Thoracic aorta (tissue), 2 donors: ENCODE measurements around the gene MFN2. TPM values are rescaled to one million over a fixed set of nuclear protein-coding genes. Genes with fewer than 3 reads are reported as not detected.
A peak's percentile ranks its signal among the peaks of the same experiment; 100 is the strongest.

Experiments used
- ATAC-seq: fragments of 150-250 bp; one replicate; pipeline ENCODE4 v1.8.0; 2017; ENCODE audit warnings: low read depth; ENCODE audit not compliant: insufficient number of reproducible peaks, low FRiP score
- DNase-seq: peaks from one replicate; pipeline ENCODE4 v3.0.0-alpha.2; 2020; ENCODE audit warnings: low spot score
- H3K27ac ChIP-seq, 2 donors: fragments of 200-600 bp; sonication (generic); 1 replicate in 1 of 2; 2 replicates in 1 of 2; pipeline ENCODE4 v1.5.1; 2016; ENCODE audit warnings: mild to moderate bottlenecking in 2 of 2, moderate library complexity in 2 of 2
- H3K27me3 ChIP-seq: fragments of 200-600 bp; sonication (generic); replicated peaks from 2 replicates; pipeline ENCODE4 v1.6.0; 2016; ENCODE audit warnings: mild to moderate bottlenecking; ENCODE audit not compliant: insufficient read depth
- H3K36me3 ChIP-seq: fragments of 200-600 bp; sonication (generic); one replicate; pipeline ENCODE4 v1.5.1; 2016
- H3K4me1 ChIP-seq, 2 donors: fragments of 200-600 bp; sonication (generic); 1 replicate in 1 of 2; 2 replicates in 1 of 2; pipeline versions ENCODE4 v1.5.1 to v1.6.0; 2016; ENCODE audit warnings: low read depth in 2 of 2, mild to moderate bottlenecking in 1 of 2; ENCODE audit not compliant: control insufficient read depth in 1 of 2
- H3K4me3 ChIP-seq: fragments of 200-600 bp; sonication (generic); 2 replicates; pipeline ENCODE4 v1.5.1; 2016; ENCODE audit warnings: mild to moderate bottlenecking
- H3K9me3 ChIP-seq: fragments of 200-600 bp; sonication (generic); 2 replicates; pipeline ENCODE4 v1.5.1; 2016
- total RNA-seq, 2 donors: library from RNA; depleted of rRNA; stranded (reverse); fragments of >200 nt; gene quantifications; one replicate each; pipeline versions ENCODE4 v1.1.0 to v1.2.3, GENCODE V29; 2016
- TF ChIP-seq, protein P1 (sequence below): fragments of 200-600 bp; sonication (generic); IDR thresholded peaks from one replicate; pipeline ENCODE4 v1.5.1; 2019; ENCODE audit warnings: antibody characterized with exemption

MFN2 gene
- total RNA-seq, 2 donors from 2014 or later, result 48.7 to 50.1 TPM

- Histone ChIP-seq H3K4me3 (no peak overlapping the region), H3K27me3 (no peaks in the 10 kb centered on the region), H3K9me3 (no peaks in the 10 kb centered on the region), H3K4me1 (no peaks in the 10 kb centered on the region), H3K27ac (no peak overlapping the region), H3K36me3 (peaks cover 80% of the 10 kb centered on the region)
- DNase-seq, result no peak
- TF ChIP-seq, protein P1, sequence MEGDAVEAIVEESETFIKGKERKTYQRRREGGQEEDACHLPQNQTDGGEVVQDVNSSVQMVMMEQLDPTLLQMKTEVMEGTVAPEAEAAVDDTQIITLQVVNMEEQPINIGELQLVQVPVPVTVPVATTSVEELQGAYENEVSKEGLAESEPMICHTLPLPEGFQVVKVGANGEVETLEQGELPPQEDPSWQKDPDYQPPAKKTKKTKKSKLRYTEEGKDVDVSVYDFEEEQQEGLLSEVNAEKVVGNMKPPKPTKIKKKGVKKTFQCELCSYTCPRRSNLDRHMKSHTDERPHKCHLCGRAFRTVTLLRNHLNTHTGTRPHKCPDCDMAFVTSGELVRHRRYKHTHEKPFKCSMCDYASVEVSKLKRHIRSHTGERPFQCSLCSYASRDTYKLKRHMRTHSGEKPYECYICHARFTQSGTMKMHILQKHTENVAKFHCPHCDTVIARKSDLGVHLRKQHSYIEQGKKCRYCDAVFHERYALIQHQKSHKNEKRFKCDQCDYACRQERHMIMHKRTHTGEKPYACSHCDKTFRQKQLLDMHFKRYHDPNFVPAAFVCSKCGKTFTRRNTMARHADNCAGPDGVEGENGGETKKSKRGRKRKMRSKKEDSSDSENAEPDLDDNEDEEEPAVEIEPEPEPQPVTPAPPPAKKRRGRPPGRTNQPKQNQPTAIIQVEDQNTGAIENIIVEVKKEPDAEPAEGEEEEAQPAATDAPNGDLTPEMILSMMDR, result no peak
- no peak for ATAC-seq
These were observed 18.4 kb downstream of the MFN2 start for GRCh38 chr1:11998636-11999035.

DNA sequence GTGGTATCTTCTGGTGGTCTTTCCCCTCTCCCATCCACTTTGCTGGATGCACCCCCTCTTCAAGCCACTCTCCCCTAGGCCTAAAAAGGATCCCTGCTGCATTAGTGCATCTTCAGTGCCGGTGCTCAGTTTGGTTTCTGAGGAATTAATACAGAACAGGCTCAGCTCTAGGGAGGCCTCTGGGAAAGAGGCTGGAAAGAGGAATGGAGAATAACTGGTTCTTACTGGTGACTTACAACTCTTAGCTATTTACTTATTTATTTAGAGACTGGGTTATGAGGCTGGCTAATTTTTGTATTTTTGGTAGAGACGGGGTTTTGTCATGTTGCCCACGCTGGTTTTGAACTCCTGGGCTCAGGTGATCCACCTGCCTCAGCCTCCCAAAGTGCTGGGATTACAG is 19.0 kb downstream of the MFN2 start:
- Histone ChIP-seq H3K36me3 (peaks cover 82% of the 10 kb centered on the region), H3K4me3 (no peak overlapping the region), H3K27me3 (no peaks in the 10 kb centered on the region), H3K27ac (no peak overlapping the region), H3K9me3 (no peaks in the 10 kb centered on the region), H3K4me1 (no peaks in the 10 kb centered on the region)
- DNase-seq (no peak), ATAC-seq (no peak)
- TF ChIP-seq, protein P1, result no peak

- peaks cover 88% of the 10 kb centered on the region for H3K36me3 ChIP-seq
- H3K4me3 ChIP-seq, result no peak overlapping the region
- ATAC-seq (no peak), DNase-seq (no peak)
- TF ChIP-seq, protein P1, result peak; percentile 21
- H3K27ac ChIP-seq, result no peak overlapping the region
- H3K27me3 ChIP-seq, result no peaks in the 10 kb centered on the region
- no peaks in the 10 kb centered on the region for H3K9me3 ChIP-seq
- H3K4me1 ChIP-seq, result no peaks in the 10 kb centered on the region
These were observed 21.1 kb downstream of the MFN2 start for GRCh38 chr1:12001249-12001917.

GRCh38 chr1:12001996-12002493 is 21.8 kb downstream of the MFN2 start:
- Histone ChIP-seq H3K27ac (no peak overlapping the region), H3K4me3 (no peak overlapping the region), H3K36me3 (peaks cover 93% of the 10 kb centered on the region), H3K4me1 (no peaks in the 10 kb centered on the region), H3K9me3 (no peaks in the 10 kb centered on the region), H3K27me3 (no peaks in the 10 kb centered on the region)
- DNase-seq, result no peak
- no peak for ATAC-seq
- TF ChIP-seq, protein P1, result no peak

GRCh38 chr1:12003762-12004161 is 23.5 kb downstream of the MFN2 start:
- no peaks in the 10 kb centered on the region for H3K4me1 ChIP-seq
- H3K27ac ChIP-seq, result no peak overlapping the region
- no peak for DNase-seq
- no peaks in the 10 kb centered on the region for H3K27me3 ChIP-seq
- H3K9me3 ChIP-seq, result no peaks in the 10 kb centered on the region
- no peak for ATAC-seq
- H3K4me3 ChIP-seq, result no peak overlapping the region
- peaks cover 84% of the 10 kb centered on the region for H3K36me3 ChIP-seq
- TF ChIP-seq, protein P1, result no peak
